OCI-M2 (cell line): ENCODE results near the gene SUV39H1.
"Not testable (repeated sequence)": the region's sequence is repeated elsewhere in the genome, so short reads cannot be mapped to it uniquely, and the experiment has no call there.

Experiments used
- DNase-seq: peaks from one replicate; lab custom pipeline; 2025; ENCODE audit not compliant: unreplicated experiment; lab: John Stamatoyannopoulos, UW

SUV39H1 gene

GRCh38 chrX:48685416-48685815, 11.1 kb upstream of the SUV39H1 start:
- DNase-seq: no peak

- no peak for DNase-seq
Measured at GRCh38 chrX:48688531-48689150, 7.9 kb upstream of the SUV39H1 start.

GRCh38 chrX:48689208-48689920, 7.2 kb upstream of the SUV39H1 start:
- no peak for DNase-seq

- DNase-seq: not testable (repeated sequence)
Measured at GRCh38 chrX:48691746-48692145, 4.8 kb upstream of the SUV39H1 start.

GRCh38 chrX:48694776-48695533, 1.6 kb upstream of the SUV39H1 start:
- no peak for DNase-seq

- no peak for DNase-seq
Measured at GRCh38 chrX:48695534-48695896, 1.0 kb upstream of the SUV39H1 start.

GRCh38 chrX:48695925-48696300, 621 bp upstream of the SUV39H1 start:
- DNase-seq: no peak

GRCh38 chrX:48696909-48697727, 584 bp downstream of the SUV39H1 start:
- DNase-seq: no peak

GRCh38 chrX:48698306-48698705, 1.8 kb downstream of the SUV39H1 start:
- no peak for DNase-seq

GRCh38 chrX:48700246-48700645, 3.7 kb downstream of the SUV39H1 start:
- DNase-seq: no peak

GRCh38 chrX:48700951-48701653, 4.6 kb downstream of the SUV39H1 start:
- no peak for DNase-seq

GRCh38 chrX:48702032-48702431, 5.5 kb downstream of the SUV39H1 start:
- no peak for DNase-seq

- DNase-seq: no peak
Measured at GRCh38 chrX:48702716-48703115, 6.2 kb downstream of the SUV39H1 start.

GRCh38 chrX:48703228-48703627, 6.7 kb downstream of the SUV39H1 start:
- DNase-seq: no peak

- DNase-seq: no peak
Measured at GRCh38 chrX:48703642-48704481, 7.3 kb downstream of the SUV39H1 start.

- DNase-seq: no peak
Measured at GRCh38 chrX:48705871-48706270, 9.3 kb downstream of the SUV39H1 start.

GRCh38 chrX:48709522-48710112, 13.1 kb downstream of the SUV39H1 start:
- no peak for DNase-seq

- no peak for DNase-seq
Measured at GRCh38 chrX:48711162-48711928, 14.8 kb downstream of the SUV39H1 start.
